T-helper 22 cell (primary cell): ENCODE data around the gene NBR1.
A peak's percentile ranks its signal among the peaks of the same experiment; 100 is the strongest.
"Not testable (repeated sequence)": the region's sequence is repeated elsewhere in the genome, so short reads cannot be mapped to it uniquely, and the experiment has no call there.

ENCODE experiments used
- DNase-seq: peaks from one replicate; pipeline ENCODE4 v3.0.0-alpha.2; 2020; ENCODE audit warnings: low read depth

The NBR1 gene

GRCh38 chr17:43216369-43216761, 45.4 kb downstream of the NBR1 start:
- no peak for DNase-seq

DNA sequence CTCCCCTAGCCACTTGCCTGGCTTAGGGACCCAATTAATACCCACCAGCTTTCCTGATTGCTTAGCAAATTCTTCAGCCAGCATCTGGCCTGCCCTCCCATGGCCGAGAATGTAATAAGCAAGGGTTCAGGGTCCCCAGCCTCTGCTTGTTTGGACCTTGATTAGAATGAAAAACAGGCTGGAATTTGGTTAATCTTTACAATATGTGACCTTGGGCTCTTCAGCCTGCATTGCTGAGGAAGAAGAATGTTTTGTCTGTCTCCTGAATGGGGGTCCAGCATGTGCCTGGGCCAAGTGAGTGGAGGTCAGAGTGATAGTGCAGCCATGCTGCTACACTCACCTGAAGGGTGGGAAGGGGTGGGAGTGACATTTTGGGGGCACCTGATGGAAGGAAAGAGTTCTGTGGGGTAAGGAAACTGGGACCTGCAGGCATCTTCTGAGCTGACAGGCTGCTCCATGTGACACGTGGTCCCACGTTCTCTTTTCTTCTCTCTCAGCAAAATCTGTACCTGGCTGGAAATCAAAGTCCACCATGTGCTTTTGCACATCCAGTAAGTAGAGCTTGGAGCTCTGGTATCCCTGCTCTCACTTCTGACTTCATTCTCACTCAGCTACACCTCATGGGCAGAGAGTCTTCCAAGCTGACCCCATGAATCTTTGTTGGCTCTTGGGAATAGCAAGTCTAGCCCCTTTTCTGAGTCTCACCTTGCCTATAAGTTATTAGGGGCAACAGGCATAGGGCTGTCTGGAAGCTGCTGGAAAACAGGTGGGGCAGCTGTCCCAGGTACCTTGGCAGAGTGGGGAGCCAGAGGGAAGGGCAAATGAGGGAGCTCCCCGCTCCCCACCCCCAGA, 46.0 kb downstream of the NBR1 start:
- DNase-seq = no peak

DNA sequence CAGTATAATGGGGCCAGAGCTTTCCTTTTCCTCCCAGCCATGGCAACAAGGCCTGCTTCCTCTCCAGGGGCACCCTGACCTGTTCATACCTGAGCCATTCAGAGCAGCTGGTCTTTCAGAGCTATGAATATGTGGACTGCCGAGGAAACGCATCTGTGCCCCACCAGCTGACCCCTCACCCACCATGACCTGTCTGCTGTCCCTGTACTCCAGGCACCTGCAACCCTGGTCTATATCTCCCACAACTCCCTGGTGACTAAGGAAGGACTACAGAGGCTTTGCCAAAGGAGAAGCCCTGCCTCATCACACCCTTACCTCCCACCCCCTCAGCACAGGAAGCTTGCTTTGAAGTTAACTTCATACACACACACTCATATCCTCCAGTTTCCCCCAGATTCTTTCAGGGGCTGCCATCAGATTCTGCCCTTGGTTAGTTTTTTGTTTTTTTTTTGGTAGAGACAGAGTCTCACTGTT, 46.6 kb downstream of the NBR1 start:
- no peak for DNase-seq

- DNase-seq = no peak
These were observed 48.0 kb downstream of the NBR1 start for GRCh38 chr17:43219001-43219400.

GRCh38 chr17:43219746-43220380, 48.8 kb downstream of the NBR1 start:
- DNase-seq = no peak

- DNase-seq = no peak
These were observed 49.6 kb downstream of the NBR1 start for GRCh38 chr17:43220511-43221125.

- no peak for DNase-seq
These were observed 53.2 kb downstream of the NBR1 start for GRCh38 chr17:43224146-43224705.

DNA sequence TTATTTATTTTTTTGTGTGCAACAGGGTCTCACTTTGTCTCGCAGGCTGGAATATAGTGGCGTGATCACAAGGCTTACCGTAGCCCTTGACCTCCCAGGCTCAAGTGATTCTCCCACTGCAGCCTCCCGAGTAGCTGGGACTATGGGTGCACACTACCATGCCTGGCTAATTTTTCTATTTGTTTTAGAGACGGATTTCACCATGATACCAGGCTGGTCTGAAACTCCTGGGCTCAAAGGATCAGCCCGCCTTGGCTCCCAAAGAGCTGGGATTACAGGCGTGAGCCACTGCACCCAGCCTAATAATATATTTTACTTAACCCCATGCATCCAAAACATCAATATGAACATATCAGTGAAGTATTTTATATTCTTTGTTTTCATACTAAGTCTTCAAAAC, 55.4 kb downstream of the NBR1 start:
- DNase-seq = no peak

DNA sequence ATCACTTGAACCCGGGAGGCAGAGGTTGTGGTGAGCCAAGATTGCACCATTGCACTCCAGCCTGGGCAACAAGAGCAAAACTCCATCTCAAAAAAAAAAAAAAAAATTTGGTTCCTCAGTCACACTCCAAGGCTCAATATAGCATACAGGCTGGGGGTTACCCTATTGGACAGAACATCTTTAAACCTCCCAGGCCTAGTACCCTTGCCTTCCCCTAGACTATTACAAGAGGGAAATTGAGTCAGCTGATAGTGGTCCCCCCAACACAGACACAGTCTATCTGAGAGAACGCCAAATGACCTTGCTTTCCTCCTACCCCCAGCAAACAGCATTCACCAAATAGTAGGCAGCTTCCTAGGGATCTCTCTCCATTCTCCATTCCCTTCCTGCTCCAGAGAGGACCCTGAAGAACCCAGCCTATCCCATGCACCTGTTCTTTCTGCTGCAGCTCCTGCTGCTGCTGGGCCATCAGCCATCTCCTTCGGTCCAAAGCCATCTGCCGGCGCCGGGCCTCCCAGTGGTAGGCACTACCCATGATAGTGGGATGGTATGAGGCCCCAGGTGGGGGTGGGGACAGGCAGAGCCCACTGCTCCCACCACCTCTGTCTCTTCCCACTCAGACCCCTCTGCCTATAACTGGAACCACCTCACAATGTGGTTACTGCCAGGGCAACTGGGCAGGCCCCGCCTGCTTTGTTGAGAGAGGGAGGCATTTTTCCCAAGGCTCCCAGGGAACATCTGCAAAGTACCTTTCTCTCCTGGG, 57.2 kb downstream of the NBR1 start, which contains the start of gene CCDC200:
Gene CCDC200, minus strand, starts transcription at position 604 of the 763 bp plus-strand sequence. Its CDS starts 69 bp downstream, at position 535.
- DNase-seq = not testable (repeated sequence)

DNA sequence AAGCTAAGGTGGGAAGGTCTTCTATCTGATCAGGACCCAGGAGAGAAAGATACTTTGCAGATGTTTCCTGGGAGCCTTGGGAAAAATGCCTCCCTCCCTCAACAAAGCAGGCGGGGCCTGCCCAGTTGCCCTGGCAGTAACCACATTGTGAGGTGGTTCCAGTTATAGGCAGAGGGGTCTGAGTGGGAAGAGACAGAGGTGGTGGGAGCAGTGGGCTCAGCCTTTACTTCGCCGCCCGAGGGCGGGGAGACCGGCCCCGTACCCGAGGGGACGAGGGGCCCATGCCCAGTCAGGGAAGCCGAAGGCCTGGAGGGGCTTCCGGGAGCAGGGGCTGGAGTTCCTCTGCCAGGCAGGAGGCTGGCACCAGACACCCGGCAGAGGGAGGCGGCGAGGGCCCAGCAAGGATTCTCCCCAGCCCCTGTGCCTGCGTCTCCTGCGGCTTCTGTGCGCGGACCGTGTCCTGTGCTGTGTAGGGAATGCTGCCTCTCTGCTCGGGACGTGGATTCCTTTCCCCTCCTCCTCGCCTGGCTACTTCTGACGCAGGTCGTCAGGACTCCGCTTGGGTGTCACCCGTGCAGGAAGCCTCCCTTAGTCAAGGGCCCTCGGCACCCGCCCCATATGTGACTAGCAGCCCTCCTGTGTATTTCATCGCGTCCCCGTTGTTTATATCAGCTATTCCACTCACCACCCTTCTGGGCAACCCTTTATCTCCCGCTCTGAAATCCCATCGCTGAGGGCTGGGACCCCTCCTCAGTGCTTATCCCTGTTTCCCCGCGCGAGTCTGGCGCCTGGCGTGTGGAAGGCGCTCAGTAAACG, 60.4 kb downstream of the NBR1 start:
- DNase-seq = not testable (repeated sequence)

- DNase-seq = peak; percentile 17
These were observed 61.1 kb downstream of the NBR1 start for GRCh38 chr17:43232021-43232699.

DNA sequence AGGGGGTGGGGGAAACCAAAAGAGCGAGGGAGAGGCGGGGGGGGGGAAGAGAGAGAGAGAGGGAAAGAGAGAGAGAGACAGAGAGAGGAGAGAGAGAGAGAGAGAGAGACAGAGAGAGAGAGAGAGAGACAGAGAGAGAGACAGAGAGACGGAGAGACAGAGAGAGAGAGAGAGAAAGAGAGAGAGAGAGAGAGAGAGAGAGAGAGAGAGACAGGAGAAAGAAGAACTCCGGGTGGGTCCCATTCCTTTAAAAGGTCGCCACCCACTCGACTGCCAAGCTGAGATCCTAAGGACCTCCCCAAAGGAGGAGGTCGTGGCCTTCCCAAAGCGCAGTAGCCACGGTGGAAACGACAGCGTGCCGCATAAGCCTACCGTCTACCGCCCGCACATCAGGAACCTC, 62.2 kb downstream of the NBR1 start:
- not testable (repeated sequence) for DNase-seq

DNA sequence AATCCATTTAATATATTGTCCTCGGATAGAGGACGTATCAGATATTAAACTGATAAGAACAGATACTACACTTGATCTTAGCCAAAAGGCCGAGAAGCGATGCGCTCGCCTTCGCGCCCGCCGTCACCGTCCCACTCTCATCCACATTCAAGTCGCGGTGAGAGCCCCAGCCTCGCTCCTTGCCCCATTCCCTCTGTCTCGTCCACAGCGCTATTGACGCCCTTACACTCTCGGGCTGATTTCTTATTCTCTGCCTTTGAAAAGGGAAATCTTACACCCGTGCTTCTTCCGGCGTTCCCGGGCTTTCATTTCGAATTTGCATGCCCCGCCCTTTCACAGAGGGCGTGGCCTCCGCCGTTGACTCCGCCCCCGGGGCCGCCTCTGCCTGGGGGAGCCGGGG, 62.9 kb downstream of the NBR1 start, which contains the start of gene RNU2-1:
Gene RNU2-1, minus strand, starts transcription at position 101 of the 400 bp plus-strand sequence.
- not testable (repeated sequence) for DNase-seq

DNA sequence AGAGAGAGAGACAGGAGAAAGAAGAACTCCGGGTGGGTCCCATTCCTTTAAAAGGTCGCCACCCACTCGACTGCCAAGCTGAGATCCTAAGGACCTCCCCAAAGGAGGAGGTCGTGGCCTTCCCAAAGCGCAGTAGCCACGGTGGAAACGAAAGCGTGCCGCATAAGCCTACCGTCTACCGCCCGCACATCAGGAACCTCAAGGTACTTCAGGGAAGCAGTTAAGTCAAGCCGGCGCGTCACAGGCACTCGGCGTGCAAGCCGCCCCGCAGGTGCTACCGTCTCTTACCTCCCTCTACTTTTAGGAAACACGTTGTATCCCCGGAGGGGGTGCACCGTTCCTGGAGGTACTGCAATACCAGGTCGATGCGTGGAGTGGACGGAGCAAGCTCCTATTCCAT, 68.6 kb downstream of the NBR1 start:
- not testable (repeated sequence) for DNase-seq

GRCh38 chr17:43240596-43241352, 69.8 kb downstream of the NBR1 start:
- DNase-seq = not testable (repeated sequence)

GRCh38 chr17:43246456-43246855, 75.4 kb downstream of the NBR1 start:
- not testable (repeated sequence) for DNase-seq
